Nephron progenitor cell (in vitro differentiated cells): Measurements from ENCODE around the gene COLEC12.

Source experiments
- DNase-seq: peaks from one replicate; pipeline ENCODE4 v3.0.0; 2021
- H3K27ac Mint-ChIP-seq: 2 replicates; pipeline ENCODE4 v1.8.0; 2021; ENCODE audit warnings: mild to moderate bottlenecking, moderate library complexity, mixed read lengths
- H3K27me3 Mint-ChIP-seq: 2 replicates; pipeline ENCODE4 v1.8.0; 2021; ENCODE audit warnings: mild to moderate bottlenecking, low read depth, mixed read lengths; ENCODE audit not compliant: poor library complexity
- H3K36me3 Mint-ChIP-seq: 2 replicates; pipeline ENCODE4 v1.8.0; 2021; ENCODE audit warnings: low read depth, mixed read lengths
- H3K4me1 Mint-ChIP-seq: 2 replicates; pipeline ENCODE4 v1.8.0; 2021; ENCODE audit warnings: mixed read lengths
- H3K4me3 Mint-ChIP-seq: 2 replicates; pipeline ENCODE4 v1.8.0; 2021; ENCODE audit warnings: mild to moderate bottlenecking, moderate library complexity, mixed read lengths
- H3K9me3 Mint-ChIP-seq: 2 replicates; pipeline ENCODE4 v1.8.0; 2021; ENCODE audit warnings: mild to moderate bottlenecking, moderate library complexity, mixed read lengths
- TF ChIP-seq, protein P1 (sequence below): fragments of 200-600 bp; sonication (generic); IDR thresholded peaks from 2 replicates; pipeline ENCODE4 v1.5.0; 2021; ENCODE audit warnings: antibody characterized with exemption

Gene COLEC12

GRCh38 chr18:400456-400855 is 100.0 kb downstream of the COLEC12 start:
- Mint-ChIP-seq H3K4me3 (no peak overlapping the region), H3K27ac (no peak overlapping the region), H3K4me1 (peaks cover 47% of the 10 kb centered on the region), H3K9me3 (peaks cover 24% of the 10 kb centered on the region), H3K27me3 (peaks cover 7% of the 10 kb centered on the region), H3K36me3 (peaks cover 64% of the 10 kb centered on the region)
- no peak for DNase-seq
- TF ChIP-seq, protein P1, sequence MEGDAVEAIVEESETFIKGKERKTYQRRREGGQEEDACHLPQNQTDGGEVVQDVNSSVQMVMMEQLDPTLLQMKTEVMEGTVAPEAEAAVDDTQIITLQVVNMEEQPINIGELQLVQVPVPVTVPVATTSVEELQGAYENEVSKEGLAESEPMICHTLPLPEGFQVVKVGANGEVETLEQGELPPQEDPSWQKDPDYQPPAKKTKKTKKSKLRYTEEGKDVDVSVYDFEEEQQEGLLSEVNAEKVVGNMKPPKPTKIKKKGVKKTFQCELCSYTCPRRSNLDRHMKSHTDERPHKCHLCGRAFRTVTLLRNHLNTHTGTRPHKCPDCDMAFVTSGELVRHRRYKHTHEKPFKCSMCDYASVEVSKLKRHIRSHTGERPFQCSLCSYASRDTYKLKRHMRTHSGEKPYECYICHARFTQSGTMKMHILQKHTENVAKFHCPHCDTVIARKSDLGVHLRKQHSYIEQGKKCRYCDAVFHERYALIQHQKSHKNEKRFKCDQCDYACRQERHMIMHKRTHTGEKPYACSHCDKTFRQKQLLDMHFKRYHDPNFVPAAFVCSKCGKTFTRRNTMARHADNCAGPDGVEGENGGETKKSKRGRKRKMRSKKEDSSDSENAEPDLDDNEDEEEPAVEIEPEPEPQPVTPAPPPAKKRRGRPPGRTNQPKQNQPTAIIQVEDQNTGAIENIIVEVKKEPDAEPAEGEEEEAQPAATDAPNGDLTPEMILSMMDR: no peak

DNA sequence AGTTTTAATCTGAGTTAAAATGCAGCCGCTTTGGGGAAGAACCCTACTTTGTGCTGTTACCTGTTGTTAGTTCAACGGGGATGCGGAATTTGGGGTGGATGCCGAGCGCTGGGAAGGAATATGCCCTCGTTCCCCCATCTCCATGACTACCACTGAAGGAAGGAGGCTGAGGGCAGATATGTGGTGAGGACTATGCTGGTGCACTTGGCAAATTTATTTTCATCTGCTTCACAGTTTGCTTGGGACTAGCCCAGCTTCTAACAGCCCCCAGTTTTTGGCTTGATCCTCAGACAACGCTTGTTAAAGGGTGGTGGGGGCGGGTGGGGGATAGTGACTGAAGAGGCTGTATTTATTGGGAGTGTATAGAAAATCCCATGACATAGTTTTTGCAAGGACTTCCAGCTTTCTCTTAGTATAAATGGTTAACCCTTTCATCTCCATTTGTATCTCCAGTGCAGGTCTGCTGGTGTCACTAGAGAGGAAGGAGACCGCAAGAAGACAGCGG is 100.8 kb downstream of the COLEC12 start:
- no peak overlapping the region for H3K27ac Mint-ChIP-seq
- H3K4me3 Mint-ChIP-seq: no peak overlapping the region
- peaks cover 59% of the 10 kb centered on the region for H3K36me3 Mint-ChIP-seq
- peaks cover 16% of the 10 kb centered on the region for H3K9me3 Mint-ChIP-seq
- no peak for DNase-seq
- TF ChIP-seq, protein P1: no peak
- peaks cover 51% of the 10 kb centered on the region for H3K4me1 Mint-ChIP-seq
- peaks cover 7% of the 10 kb centered on the region for H3K27me3 Mint-ChIP-seq

- Mint-ChIP-seq H3K4me1 (peaks cover 53% of the 10 kb centered on the region), H3K36me3 (peaks cover 55% of the 10 kb centered on the region), H3K27ac (peak overlapping the region; percentile 64), H3K4me3 (no peak overlapping the region), H3K9me3 (peaks cover 10% of the 10 kb centered on the region), H3K27me3 (peaks cover 4% of the 10 kb centered on the region)
- DNase-seq: no peak
- TF ChIP-seq, protein P1: no peak
Observed at GRCh38 chr18:398935-399630, 101.4 kb downstream of the COLEC12 start.

DNA sequence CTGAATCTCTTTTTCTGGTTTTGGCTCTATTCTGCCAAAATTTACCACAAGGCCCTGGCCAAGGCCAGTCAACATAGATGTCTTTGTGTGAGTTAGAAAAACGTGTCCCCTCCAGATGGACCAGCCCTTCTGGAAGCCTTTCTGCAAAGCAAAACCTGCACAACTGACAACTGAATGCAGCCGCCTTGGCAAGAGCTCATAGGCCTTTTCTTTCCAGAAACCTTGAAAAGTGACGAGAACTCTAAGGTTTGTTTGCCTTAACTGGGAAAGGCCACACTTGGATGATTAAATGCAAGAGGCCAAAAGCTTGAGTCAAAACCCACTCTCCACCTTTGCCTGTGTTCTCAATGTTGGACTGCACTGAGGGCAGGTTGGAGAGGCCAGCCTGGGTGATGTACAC is 103.9 kb downstream of the COLEC12 start:
- DNase-seq: no peak
- Mint-ChIP-seq H3K9me3 (no peaks in the 10 kb centered on the region), H3K36me3 (peaks cover 30% of the 10 kb centered on the region), H3K27ac (no peak overlapping the region), H3K27me3 (peaks cover 3% of the 10 kb centered on the region), H3K4me1 (peaks cover 59% of the 10 kb centered on the region), H3K4me3 (no peak overlapping the region)
- TF ChIP-seq, protein P1: no peak

DNA sequence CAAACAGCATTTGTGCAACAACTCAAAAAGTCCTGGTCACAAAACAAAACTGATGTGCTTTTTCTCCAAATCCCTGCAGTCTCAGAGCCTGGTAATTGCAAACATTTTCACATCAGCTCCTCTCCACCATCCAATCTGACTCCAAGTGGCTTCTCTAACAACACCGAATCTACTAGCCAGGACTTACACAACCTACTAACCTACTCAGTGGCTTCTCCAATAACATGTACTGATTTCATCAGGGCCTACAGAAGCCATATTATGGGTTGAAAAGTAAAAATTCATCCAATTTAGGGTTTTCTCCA is 104.3 kb downstream of the COLEC12 start:
- Mint-ChIP-seq H3K4me3 (no peak overlapping the region), H3K27me3 (peaks cover 3% of the 10 kb centered on the region), H3K36me3 (peaks cover 26% of the 10 kb centered on the region), H3K9me3 (no peaks in the 10 kb centered on the region), H3K27ac (peak overlapping the region; percentile 3), H3K4me1 (peaks cover 63% of the 10 kb centered on the region)
- no peak for DNase-seq
- TF ChIP-seq, protein P1: no peak
